HepG2 (cell line): ENCODE results near the gene SMAD7. TPM values are rescaled to one million over a fixed set of nuclear protein-coding genes. Genes with fewer than 3 reads are reported as not detected.
A peak's percentile ranks its signal among the peaks of the same experiment; 100 is the strongest.

Experiments
- CCDC6 ChIP-seq: sonication (generic); formaldehyde crosslinking; IDR thresholded peaks from 2 replicates; pipeline ENCODE4 v1.8.1; 2022; ENCODE audit warnings: mild to moderate bottlenecking, missing genetic modification reagents, moderate library complexity
- CENPX ChIP-seq: sonication (generic); formaldehyde crosslinking; IDR thresholded peaks from 2 replicates; pipeline ENCODE4 v1.9.0; 2021; ENCODE audit warnings: mild to moderate bottlenecking, missing genetic modification reagents, moderate library complexity
- ELF4 ChIP-seq: sonication (generic); formaldehyde crosslinking; IDR thresholded peaks from 2 replicates; pipeline ENCODE4 v1.5.0; 2020; ENCODE audit warnings: missing genetic modification reagents, mild to moderate bottlenecking, moderate library complexity, borderline replicate concordance
- HNF1B ChIP-seq: sonication (generic); formaldehyde crosslinking; IDR thresholded peaks from 2 replicates; pipeline ENCODE4 v1.5.1; 2020; ENCODE audit warnings: mild to moderate bottlenecking, moderate library complexity, missing genetic modification reagents
- JUND ChIP-seq: sonication (generic); formaldehyde crosslinking; IDR thresholded peaks from 2 replicates; pipeline ENCODE4 v1.8.0; 2022; ENCODE audit warnings: mild to moderate bottlenecking, missing genetic modification reagents
- MTF2 ChIP-seq: sonication (generic); formaldehyde crosslinking; IDR thresholded peaks from 2 replicates; pipeline ENCODE4 v1.5.0; 2020; ENCODE audit warnings: missing genetic modification reagents, borderline replicate concordance
- MYPOP ChIP-seq: sonication (generic); formaldehyde crosslinking; IDR thresholded peaks from 2 replicates; pipeline ENCODE4 v1.8.1; 2023; ENCODE audit warnings: mild to moderate bottlenecking, moderate library complexity, missing genetic modification reagents
- PHF21A ChIP-seq: sonication (generic); formaldehyde crosslinking; IDR thresholded peaks from 2 replicates; pipeline ENCODE4 v1.5.0; 2020; ENCODE audit warnings: mild to moderate bottlenecking, missing genetic modification reagents
- SAFB2 ChIP-seq: sonication (generic); formaldehyde crosslinking; IDR thresholded peaks from 2 replicates; pipeline ENCODE4 v1.5.1; 2020; ENCODE audit warnings: missing genetic modification reagents, low read depth, mild to moderate bottlenecking, borderline replicate concordance
- SATB2 ChIP-seq: sonication (generic); formaldehyde crosslinking; IDR thresholded peaks from 2 replicates; pipeline ENCODE4 v1.5.0; 2020; ENCODE audit warnings: missing genetic modification reagents
- YEATS2 ChIP-seq: sonication (generic); formaldehyde crosslinking; IDR thresholded peaks from 2 replicates; pipeline ENCODE4 v1.4.0; 2020; ENCODE audit warnings: missing genetic modification reagents, borderline replicate concordance
- ZBTB20 ChIP-seq: sonication (generic); formaldehyde crosslinking; IDR thresholded peaks from 2 replicates; pipeline ENCODE4 v1.8.1; 2023; ENCODE audit warnings: missing genetic modification reagents, low read depth, mild to moderate bottlenecking, borderline replicate concordance
- ZBTB21 ChIP-seq: sonication (generic); formaldehyde crosslinking; IDR thresholded peaks from 2 replicates; pipeline ENCODE4 v1.4.0; 2020; ENCODE audit warnings: missing genetic modification reagents
- ZBTB44 ChIP-seq: sonication (generic); formaldehyde crosslinking; IDR thresholded peaks from 2 replicates; pipeline ENCODE4 v1.4.0; 2020; ENCODE audit warnings: missing genetic modification reagents
- ZNF124 ChIP-seq: sonication (generic); formaldehyde crosslinking; IDR thresholded peaks from 2 replicates; pipeline ENCODE4 v1.4.0; 2020; ENCODE audit warnings: missing genetic modification reagents
- ZNF597 ChIP-seq: sonication (generic); formaldehyde crosslinking; IDR thresholded peaks from 2 replicates; pipeline ENCODE4 v1.5.0; 2020; ENCODE audit warnings: missing genetic modification reagents
- ZNF687 ChIP-seq: sonication (generic); formaldehyde crosslinking; IDR thresholded peaks from 2 replicates; pipeline ENCODE4 v1.5.1; 2020; ENCODE audit warnings: mild to moderate bottlenecking, missing genetic modification reagents, moderate library complexity
- ZSCAN25 ChIP-seq: sonication (generic); formaldehyde crosslinking; IDR thresholded peaks from 2 replicates; pipeline ENCODE4 v1.8.0; 2022; ENCODE audit warnings: mild to moderate bottlenecking, missing genetic modification reagents
- ZZZ3 ChIP-seq: sonication (generic); formaldehyde crosslinking; IDR thresholded peaks from 2 replicates; pipeline ENCODE4 v1.4.0; 2020; ENCODE audit warnings: missing genetic modification reagents, mild to moderate bottlenecking, borderline replicate concordance
- polyA plus RNA-seq, 8 experiments: library from polyadenylated mRNA; depleted of rRNA in 3 of 8; stranded (reverse) in 7 of 8; unstranded in 1 of 8; fragments of >200 nt; fragmentation: Illumina TruSeq in 4 of 8; extraction: Trizol in 4 of 8; gene quantifications; 2 replicates each; pipeline versions ENCODE4 v1.2.1 to v1.2.3, GENCODE V29; 2011 to 2016; ENCODE audit warnings: low read depth in 4 of 8, missing spikeins in 1 of 8, mixed read lengths in 1 of 8; ENCODE audit not compliant: insufficient read depth in 1 of 8
- total RNA-seq, 5 experiments: library from RNA; depleted of rRNA; stranded (reverse); fragments of >200 nt; fragmentation: Illumina TruSeq; extraction: Trizol; gene quantifications; 2 replicates each; pipeline ENCODE4 v1.2.3, GENCODE V29; 2016; ENCODE audit warnings: low read depth in 1 of 5

The SMAD7 gene
- total and polyA plus RNA-seq, 2 of the 13 experiments (the other 11 are each of a cell fraction or from before 2014, with no cell fraction given), result 17.4 to 24.7 TPM

- TF ChIP-seq ZBTB20 (CRISPR knock-in tag) (no peak), HNF1B (no peak), SATB2 (no peak), PHF21A (CRISPR knock-in tag) (0 out of 2 replicates have a peak, but pooled peaks have one; percentile 10), ELF4 (CRISPR knock-in tag) (no peak), MYPOP (CRISPR knock-in tag) (peak; percentile 58; the same call in 1 of the 2 replicates), YEATS2 (no peak), ZNF124 (CRISPR knock-in tag) (no peak), ZBTB44 (CRISPR knock-in tag) (no peak), ZSCAN25 (CRISPR knock-in tag) (peak; percentile 79; the same call in 1 of the 2 replicates), ZZZ3 (CRISPR knock-in tag) (no peak), SAFB2 (CRISPR knock-in tag) (no peak), JUND (CRISPR knock-in tag) (no peak), MTF2 (CRISPR knock-in tag) (no peak), ZNF687 (peak; percentile 66), ZBTB21 (CRISPR knock-in tag) (no peak), ZNF597 (CRISPR knock-in tag) (no peak), CCDC6 (CRISPR knock-in tag) (no peak), CENPX (CRISPR knock-in tag) (no peak)
These were observed 894 bp downstream of the SMAD7 start (continued) for GRCh38 chr18:48949606-48950535.
